NCI-H1417 treated with DMSO at 0.1 percent for 48 hours (cell line): ENCODE data around the gene ERVW-1.

Experiments
- DNase-seq: peaks from one replicate; lab custom pipeline; 2025; lab: John Stamatoyannopoulos, UW

The ERVW-1 gene

GRCh38 chr7:92425311-92425947, 52.3 kb downstream of the ERVW-1 start:
- no peak for DNase-seq

DNA sequence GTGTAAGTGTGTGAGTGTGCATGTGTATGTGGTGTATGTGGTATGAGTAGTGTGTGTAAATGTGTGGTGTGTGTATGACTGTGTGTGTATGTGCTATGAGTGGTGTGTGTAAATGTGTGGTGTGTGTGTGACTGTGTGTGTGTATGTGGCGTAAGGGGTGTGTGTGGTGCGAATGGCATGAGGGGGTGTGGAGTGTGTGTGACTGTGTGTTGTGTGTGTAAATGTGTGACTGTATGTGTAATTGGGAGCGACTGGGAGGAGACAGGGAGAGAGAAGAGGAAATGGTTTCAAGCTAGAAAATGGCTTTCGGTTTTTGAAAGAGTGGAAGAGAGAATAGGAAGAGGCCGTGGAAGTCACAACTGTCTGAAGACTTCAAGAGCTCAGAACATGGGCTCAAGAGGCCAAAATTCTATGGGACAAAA, 54.0 kb downstream of the ERVW-1 start:
- DNase-seq, result no peak

- DNase-seq, result no peak
These were observed 54.8 kb downstream of the ERVW-1 start for GRCh38 chr7:92422926-92423325.

DNA sequence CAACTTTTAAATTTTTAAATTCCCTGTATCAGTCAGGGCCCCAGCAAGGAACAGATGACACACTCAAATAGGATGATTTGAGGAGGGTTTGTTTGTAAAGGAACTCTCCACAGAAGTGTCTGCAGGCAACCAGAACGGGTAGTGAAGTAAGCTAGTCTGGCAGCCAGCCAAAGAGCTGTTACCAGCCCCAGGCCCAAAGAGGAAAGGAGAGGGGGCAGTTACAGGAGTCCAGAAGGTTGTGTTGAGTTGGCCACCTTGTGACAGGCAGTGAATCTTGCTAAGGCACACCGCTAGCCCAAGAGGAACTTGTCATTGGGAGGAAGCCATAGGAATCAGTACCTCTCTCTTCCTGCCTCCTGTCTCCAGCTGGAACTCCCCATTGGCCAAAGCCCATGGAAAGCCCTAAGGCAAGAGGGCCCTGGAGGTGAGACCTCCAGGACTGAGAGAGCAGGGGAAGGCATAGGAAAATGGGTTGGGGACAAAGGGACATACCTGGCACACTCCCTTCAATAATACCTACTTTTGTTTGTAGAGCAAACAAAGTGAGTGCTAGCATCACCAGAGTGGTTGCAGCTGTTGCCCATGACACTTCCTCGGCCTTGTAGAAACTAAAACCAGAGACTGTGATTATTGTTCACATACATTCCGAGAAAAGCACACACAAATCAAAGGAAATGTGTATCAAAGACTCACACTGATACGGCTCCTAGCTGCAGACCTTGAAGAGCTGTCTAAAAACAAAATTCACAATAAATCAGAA, 55.9 kb downstream of the ERVW-1 start:
- DNase-seq, result peak; percentile 66
